Subcutaneous adipose tissue (tissue), 4 donors: ENCODE data around the gene ATOSB. TPM values are rescaled to one million over a fixed set of nuclear protein-coding genes. Genes with fewer than 3 reads are reported as not detected.

Source experiments
- total RNA-seq, 4 donors: library from RNA; depleted of rRNA; stranded (reverse); fragments of >200 nt; gene quantifications; one replicate each; pipeline ENCODE4 v1.1.0, GENCODE V29; 2016
- TF ChIP-seq, protein P1 (sequence below): fragments of 450-650 bp; IDR thresholded peaks from one replicate; pipeline ENCODE4 v1.5.1; 2016; ENCODE audit warnings: low read depth, mild to moderate bottlenecking, control low read depth, antibody characterized with exemption, moderate library complexity

ATOSB gene
- total RNA-seq, 4 donors from 2014 or later: 7.7 to 23.7 (median 20.4) TPM

DNA sequence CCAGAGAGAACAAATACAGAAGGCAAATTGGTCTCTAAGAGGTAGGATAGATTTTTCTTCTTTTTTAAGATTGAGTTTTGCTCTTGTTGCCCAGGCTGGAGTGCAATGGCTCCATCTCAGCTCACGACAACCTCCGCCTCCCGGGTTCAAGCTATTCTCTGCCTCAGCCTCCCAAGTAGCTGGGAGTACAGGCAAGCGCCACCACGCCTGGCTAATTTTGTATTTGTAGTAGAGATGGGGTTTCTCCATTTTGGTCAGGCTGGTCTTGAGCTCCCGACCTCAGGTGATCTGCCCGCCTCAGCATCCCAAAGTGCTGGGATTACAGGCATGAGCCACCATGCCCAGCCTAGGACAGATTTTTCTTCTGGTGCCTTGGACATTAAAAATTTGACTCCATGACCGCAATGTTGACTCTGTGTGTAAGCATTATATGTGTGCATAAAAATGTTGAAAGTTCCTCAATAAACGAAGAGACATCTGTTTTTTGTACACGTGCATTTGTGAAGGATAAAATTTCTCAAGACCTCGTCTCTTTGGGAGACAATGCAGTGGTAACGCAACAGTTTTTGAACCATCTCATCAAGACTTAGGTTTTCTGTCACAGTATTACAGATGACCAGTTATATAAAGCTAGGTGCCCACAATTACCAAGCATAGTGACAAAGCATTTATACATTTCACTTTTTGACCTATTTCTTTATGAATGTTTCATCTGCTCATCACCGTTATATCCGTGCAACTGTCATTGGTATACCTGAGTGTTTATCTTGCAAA, 60.6 kb downstream of the ATOSB start:
- TF ChIP-seq, protein P1, sequence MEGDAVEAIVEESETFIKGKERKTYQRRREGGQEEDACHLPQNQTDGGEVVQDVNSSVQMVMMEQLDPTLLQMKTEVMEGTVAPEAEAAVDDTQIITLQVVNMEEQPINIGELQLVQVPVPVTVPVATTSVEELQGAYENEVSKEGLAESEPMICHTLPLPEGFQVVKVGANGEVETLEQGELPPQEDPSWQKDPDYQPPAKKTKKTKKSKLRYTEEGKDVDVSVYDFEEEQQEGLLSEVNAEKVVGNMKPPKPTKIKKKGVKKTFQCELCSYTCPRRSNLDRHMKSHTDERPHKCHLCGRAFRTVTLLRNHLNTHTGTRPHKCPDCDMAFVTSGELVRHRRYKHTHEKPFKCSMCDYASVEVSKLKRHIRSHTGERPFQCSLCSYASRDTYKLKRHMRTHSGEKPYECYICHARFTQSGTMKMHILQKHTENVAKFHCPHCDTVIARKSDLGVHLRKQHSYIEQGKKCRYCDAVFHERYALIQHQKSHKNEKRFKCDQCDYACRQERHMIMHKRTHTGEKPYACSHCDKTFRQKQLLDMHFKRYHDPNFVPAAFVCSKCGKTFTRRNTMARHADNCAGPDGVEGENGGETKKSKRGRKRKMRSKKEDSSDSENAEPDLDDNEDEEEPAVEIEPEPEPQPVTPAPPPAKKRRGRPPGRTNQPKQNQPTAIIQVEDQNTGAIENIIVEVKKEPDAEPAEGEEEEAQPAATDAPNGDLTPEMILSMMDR: no peak

DNA sequence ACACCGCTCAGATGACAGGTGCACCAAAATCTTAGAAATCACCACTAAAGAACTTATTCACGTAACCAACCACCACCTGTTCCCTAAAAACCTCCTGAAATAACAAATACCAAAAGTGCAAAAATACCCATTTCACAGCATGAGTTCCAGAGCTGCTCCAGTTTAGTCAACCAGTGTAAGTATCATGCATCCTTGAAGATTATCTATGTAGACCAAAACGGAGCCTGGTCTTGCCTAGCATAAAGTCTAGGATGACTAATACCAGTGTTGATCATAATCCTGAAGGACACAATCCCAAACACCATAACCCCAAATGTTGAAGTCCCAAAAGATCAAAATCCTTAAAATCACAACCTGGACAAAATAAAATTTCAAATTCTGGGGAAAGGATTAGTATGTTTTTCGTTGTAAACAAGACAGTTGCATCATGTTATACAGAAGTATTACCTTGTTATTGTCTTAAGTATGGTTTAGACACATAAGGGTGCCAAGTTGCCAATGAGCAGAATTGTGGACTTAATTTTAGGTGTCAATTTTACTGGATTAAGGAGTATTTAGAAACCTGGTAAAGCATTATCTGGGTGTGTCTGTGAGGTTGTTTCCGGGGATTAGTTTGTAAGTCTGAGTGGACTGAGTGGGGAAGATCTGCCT, 61.4 kb downstream of the ATOSB start:
- TF ChIP-seq, protein P1: no peak

Other genes with a start within 250 kb of the ATOSB start
- 1 to 10 TPM in 2 of 4 donors, under 1 TPM in 1, not detected in 1; 0.34 to 2.3 (median 1.3) TPM for gene PHF24, start 157.6 kb downstream of the ATOSB start, total RNA-seq
- gene DNAJB5, start 126.1 kb downstream of the ATOSB start, total RNA-seq: 1 to 10 TPM; 4.0 to 6.5 (median 4.6) TPM
- gene VCP, start 43.2 kb downstream of the ATOSB start, total RNA-seq: 100 to 1,000 TPM; 123 to 199 (median 153) TPM
- gene FANCG, start 35.9 kb downstream of the ATOSB start, total RNA-seq: 10 to 100 TPM in 3 of 4 donors, 1 to 10 TPM in 1; 5.5 to 13.0 (median 12.0) TPM
- gene PIGO, start 19.3 kb downstream of the ATOSB start, total RNA-seq: 10 to 100 TPM in 3 of 4 donors, 1 to 10 TPM in 1; 6.5 to 17.9 (median 11.7) TPM
- gene STOML2, start 12.7 kb downstream of the ATOSB start, total RNA-seq: 10 to 100 TPM; 62.7 to 81.2 (median 68.1) TPM
- 10 to 100 TPM; 17.5 to 31.6 (median 28.9) TPM for gene UNC13B, start 46.1 kb upstream of the ATOSB start, total RNA-seq